Measurements from ENCODE around the gene PARD6G.
A peak's percentile ranks its signal among the peaks of the same experiment; 100 is the strongest.
"Not testable (repeated sequence)": the region's sequence is repeated elsewhere in the genome, so short reads cannot be mapped to it uniquely, and the experiment has no call there.

Gene PARD6G, protein sequence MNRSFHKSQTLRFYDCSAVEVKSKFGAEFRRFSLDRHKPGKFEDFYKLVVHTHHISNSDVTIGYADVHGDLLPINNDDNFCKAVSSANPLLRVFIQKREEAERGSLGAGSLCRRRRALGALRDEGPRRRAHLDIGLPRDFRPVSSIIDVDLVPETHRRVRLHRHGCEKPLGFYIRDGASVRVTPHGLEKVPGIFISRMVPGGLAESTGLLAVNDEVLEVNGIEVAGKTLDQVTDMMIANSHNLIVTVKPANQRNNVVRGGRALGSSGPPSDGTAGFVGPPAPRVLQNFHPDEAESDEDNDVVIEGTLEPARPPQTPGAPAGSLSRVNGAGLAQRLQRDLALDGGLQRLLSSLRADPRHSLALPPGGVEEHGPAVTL

DNA sequence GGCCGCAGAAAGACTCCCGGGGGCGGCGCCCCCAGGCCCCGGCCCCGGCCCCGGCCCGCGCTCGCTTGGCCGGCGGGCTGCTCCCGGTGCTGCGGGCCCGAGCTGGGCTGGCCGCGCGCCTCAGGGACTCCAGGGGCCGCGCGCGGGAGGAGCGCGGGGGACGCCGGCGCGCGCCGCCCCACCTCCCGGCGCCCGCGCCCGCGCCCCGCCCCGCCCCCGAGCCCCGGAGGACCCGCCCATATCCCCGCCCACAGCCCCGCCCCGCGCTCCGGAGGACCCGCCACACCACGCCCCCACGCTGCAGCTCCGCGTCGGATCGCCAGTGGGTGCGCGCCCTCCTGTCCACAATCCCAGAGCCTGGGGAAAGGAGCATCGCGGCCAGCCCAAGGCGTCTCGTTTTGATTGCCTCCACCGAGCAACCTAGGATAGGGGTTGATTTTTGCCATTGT is at the start of gene PARD6G:
Gene PARD6G (minus strand): TSS at position 122 of the 449 bp plus-strand sequence. CDS start 166 bp downstream, outside the sequence.
- DNase-seq, result peak; percentile 38

DNA sequence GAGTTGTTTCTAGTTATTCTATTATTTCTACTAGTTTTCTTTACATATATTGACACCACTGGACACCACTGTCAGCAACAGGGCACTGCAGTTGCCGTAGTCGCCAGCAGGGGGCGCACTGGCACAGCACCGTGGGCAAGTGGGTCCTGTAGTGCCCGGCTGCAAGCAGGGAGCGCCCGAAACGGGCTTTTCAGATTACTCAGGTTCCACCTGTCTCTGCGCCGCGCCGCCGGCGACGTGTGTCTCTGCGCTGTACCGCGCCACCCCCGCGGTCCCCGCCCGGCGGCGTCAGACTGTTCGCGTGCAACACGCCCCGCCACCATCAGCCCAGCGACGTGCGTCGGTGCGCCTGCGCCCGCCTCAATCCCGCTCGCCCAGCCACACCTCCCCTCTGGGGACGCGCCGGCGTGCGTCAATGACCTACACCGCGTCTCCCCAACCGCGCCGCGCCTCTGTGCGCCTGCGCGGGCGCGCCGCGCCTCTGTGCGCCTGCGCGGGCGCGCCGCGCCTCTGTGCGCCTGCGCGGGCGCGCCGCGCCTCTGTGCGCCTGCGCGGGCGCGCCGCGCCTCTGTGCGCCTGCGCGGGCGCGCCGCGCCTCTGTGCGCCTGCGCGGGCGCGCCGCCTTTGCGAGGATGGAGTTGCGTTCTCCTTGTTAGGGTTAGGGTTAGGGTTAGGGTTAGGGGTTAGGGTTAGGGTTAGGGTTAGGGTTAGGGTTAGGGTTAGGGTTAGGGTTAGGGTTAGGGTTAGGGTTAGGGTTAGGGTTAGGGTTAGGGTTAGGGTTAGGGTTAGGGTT is 15.1 kb upstream of the PARD6G start:
- DNase-seq, result not testable (repeated sequence)

DNA sequence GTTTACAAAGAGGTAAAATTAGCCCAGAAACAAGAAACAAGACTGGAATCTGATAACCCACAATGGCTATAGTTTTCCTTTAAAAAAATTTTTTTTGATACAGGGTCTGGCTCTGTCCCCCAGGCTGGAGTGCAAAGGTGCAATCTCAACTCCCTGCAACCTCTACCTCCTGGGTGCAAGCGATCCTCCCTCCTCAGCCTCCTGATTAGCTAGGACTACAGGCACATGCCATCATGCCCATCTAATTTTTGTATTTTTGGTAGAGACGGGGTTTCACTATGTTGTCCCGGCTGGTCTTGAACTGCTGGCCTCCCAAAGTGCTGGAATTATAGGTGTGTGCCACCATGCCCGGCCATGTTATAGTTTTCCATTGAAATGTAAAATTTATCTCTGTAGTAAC is 12.3 kb upstream of the PARD6G start:
- no peak for DNase-seq

DNA sequence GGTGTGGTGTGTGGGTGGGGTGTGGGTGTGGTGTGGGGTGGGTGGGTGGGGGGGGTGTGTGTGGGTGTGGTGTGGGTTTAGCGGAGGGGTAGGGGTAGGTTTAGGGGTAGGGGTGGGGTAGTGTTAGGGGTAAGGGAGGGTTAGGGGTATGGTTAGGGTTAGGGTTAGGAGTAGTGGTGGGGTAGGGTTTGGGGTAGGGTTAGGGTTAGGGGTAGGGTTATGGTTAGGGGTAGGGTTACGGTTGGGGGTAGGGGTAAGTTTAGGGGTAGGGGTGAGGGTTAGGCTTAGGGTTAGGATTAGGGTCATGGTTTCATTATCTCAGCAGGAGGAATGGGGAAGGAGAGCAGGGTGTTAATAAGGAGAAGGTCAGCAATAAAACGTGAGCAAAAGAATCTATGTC is 11.3 kb upstream of the PARD6G start:
- DNase-seq, result no peak

DNA sequence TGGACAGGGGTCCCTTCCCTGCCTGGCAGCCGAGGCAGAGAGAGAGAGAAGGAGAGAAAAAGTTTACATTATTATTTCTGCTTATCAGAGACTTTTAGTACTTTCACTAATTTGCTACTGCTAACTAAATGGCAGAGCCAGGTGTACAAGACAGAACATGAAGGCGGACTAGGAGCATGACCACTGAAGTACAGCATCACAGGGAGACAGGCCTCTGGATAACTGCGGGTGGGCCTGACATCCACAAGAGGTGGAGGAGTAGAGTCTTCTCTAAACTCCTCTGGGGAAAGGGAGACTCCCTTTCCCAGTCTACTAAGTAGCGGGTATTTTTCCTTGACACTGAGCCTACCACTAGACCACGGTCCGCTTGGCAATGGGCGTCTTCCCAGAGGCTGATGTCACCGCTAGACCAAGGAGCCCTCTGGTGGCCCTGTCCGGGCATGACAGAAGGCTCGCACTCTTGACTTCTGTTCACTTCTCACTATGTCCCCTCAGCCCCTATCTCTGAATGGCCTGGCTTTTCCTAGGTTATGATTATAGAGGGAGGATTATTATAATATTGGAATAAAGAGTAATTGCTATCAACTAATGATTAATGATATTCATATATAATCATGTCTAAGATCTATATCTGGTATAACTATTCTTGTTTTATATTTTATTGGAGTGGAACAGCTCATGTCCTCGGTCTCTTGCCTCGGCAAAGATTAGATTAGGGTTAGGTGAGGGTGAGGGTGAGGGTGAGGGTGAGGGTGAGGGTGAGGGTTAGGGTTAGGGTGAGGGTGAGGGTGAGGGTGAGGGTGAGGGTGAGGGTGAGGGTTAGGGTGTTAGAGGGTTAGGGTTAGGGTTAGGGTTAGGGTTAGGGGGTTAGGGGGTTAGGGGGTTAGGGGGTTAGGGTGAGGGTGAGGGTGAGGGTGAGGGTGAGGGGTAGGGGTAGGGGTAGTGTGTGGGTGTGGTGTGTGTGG is 10.5 kb upstream of the PARD6G start:
- not testable (repeated sequence) for DNase-seq

DNA sequence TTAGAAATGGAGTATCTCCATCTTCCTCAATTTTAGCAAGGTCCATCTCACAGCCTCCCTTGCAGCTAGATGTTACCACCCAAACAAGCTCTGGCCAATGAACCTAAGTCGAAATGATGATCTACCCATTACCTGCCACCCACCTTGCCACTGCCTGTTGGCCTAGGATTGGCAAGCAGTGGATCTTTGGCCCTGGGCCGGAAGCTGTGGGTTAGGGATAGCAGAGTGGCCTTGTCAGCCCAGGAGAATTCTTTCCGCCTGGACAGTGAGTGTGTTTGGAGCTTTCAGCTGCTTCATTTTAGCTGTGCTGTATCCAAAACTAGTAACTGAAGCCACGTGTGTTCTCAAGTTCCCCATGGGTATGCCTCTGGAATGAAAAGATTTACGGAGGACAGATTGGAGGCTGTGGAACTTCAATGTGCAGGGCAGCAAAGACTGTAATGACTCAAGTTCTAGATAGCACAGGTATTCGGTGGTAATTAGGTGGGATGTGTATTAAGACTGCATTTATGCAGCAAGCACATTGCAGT is 7.7 kb upstream of the PARD6G start:
- DNase-seq, result no peak

DNA sequence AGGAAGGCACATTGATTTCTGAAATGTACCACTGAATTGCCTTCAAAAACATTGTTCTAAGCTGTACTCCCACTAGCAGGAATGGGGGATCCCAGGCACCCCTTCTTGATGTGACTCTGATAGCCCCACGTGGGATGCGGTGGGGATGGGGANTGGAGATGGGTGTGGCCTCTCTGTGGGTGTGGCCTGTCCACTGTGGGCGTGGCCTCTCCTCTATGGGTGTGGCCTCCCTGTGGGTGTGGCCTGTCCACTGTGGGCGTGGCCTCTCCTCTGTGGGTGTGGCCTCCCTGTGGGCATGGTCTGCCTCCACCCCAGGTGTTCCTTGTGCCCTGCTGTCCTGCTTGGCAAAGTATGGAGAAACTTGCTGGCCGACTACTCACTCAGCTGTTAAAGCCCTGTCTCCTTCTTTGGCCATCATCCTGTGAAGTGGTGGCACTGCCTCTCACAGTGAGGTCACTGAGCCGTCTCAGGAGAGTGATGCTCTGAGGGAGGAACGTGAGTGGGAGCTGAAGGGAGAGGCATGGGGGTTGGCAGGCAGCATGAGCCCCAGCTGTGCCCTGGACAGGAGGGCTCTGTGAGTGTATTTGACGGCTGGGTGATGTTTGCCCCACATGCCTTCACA is 6.7 kb upstream of the PARD6G start:
- peak; percentile 13 for DNase-seq

DNA sequence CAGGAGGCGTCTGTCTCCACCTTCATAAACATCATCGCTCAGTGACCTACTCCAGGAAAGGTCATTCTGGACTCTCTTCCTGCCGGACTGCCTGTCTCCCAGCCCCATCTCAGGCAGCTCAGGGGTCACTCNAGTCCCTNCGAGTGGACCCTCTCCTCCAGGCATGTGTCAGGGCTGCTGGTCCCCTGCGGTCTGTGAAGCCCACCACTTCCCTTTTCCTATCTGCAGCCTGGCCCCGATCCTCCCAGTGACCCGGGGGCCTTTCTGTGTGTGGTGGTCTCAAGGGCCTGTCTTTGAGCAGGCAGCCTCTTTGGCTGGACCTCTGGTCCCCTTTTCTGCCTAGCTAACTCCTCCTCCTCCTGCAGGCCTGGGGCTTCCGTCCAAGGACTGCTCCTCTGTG is 5.9 kb upstream of the PARD6G start:
- no peak for DNase-seq

DNA sequence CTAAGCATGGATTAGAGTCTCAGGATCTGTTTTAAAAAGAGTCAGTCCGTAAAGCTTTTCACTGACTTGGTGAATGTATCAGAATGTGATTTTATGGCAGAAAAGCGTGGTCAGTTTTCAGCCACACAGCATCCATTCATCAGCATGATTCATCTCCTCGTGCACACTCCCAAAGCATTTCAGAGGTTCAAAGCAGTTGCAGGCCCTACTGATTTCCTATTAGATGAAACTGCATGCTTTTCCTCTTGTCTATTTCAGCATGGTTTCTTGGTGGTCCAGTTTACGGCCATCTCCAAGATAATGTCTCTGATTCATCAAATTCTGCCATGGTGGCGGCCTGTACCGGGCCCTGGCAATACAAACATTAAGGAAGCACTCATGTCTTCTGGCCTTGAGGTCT is 4.8 kb upstream of the PARD6G start:
- DNase-seq, result no peak

DNA sequence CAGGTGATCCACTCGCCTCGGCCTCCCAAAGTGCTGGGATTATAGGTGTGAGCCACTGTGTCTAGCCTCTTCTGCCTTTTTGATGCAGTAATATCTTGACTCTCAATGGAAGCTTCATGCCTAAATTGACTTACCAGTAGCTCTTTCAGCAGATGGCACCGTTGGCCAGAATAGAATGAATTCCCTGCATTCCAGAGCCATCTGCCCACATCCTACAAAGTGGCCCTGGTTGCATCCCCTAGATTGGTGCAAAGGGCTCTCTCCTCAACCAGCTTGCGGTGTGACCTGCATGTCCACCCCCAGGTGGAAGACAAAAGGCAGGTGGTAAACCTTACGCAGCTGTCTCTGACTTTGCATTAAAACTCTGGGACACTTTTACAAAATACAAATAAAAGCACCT is 4.4 kb upstream of the PARD6G start:
- DNase-seq, result no peak

DNA sequence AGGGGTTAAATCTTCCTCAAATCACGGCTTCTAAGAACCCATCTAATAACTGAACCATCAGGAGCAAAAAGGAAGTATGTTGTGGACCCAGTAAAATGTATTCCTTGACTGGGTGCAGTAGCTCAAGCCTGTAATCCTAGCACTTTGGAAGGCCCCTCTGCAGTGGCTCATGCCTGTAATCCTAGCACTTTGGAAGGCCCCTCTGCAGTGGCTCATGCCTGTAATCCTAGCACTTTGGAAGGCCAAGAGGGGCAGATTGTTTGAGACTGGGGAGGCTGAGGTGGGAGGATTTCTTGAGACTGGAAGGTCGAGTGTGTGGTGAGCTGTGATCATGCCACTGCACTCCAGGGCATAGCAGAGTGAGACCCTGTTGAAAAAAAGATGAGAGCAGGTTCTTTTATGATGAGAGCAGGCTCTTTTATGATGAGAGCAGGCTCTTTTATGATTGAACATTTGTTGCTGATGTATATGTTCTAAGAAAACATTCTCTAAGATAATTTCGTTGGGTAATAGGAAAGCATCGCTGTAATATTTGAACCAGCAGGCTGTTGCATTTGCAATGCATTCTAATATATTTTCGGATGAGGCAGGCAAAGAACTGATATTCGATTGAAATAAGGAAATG is 3.5 kb upstream of the PARD6G start:
- DNase-seq, result no peak

DNA sequence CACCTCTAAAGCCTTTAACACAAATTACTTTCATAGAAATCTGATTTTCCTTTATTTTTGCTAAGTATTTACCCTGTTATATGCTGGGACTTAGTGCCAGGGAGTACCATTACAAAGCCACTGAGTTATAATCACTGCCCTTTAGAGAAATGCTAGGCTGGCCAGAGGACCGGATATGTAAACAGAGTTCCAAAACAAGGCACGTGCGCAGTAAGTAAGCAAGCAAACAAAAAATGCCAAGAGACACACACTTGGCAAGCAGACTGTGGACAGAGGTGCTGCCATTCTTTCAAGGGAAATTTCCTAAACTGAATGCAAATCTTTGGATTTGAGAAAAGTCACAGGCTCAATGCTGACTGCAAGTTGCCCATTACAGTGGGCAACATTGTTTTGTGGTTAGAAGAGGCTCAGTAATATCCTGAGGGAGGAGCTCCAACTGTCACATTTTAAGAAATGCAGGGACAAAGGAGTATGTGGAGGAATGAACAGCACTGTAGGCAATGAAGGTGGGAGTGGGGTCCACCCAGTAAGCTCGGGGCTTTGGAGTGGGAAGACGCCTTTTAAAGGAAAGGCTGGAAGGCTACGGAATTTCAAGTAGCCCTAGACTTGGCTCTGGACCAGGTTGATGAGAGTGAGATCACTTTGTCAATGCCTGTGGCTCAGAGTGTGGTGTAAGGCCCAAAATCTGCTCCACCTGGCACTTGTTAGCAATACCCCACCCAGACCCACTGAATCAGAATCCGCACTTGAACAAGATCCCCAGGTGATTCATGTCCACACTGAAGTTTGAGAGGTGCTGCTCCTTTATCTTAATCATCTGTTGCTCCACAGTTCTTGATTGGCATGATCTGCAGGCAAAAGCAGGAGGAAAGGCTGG is 2.1 kb upstream of the PARD6G start:
- DNase-seq, result no peak

DNA sequence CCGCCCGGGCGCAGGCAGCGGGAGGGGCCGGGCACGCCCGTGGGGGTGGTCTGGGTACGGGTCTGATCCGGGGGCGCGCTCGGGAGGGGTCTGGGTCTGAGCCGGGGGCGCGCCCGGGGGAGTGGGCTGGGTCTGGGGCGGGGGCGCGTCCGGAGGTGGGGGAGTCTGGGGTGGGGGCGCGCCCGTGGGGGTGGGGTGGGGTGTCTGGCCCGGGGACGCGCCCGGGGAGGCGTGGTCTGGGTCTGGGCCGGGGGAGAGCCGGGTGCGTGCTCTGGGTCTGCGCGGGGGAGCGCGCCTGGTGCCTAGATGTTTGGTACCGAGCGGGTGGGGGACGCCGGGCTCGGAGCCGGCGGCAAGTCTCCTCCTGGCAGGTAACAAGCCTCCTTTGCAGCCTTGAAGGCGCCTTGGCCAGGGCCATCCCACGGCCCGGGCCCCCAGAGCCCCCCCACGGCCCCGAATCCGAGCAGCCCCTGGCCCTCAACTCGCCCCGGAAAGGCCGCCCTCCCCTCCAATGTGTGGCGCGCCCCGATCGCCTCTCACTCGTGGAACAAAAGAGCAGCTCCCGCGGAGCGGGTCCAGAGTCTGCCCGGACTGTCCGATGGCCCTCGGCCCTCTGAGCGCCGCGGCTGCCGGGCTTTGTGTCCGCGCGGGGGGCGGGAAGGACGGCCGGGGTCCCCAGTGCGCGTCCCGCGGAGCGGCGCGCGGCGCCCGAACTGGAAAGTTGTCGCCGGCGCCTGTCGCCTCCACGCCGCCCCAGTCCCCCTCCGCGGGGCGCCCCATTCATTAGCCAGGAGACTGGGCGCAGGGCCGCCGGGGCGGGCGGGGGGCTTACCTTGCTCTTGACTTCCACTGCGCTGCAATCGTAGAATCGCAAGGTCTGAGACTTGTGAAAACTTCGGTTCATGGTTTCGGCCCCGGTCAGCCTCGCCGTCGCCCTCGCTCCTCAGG is 595 bp downstream of the PARD6G start:
- DNase-seq, result no peak

DNA sequence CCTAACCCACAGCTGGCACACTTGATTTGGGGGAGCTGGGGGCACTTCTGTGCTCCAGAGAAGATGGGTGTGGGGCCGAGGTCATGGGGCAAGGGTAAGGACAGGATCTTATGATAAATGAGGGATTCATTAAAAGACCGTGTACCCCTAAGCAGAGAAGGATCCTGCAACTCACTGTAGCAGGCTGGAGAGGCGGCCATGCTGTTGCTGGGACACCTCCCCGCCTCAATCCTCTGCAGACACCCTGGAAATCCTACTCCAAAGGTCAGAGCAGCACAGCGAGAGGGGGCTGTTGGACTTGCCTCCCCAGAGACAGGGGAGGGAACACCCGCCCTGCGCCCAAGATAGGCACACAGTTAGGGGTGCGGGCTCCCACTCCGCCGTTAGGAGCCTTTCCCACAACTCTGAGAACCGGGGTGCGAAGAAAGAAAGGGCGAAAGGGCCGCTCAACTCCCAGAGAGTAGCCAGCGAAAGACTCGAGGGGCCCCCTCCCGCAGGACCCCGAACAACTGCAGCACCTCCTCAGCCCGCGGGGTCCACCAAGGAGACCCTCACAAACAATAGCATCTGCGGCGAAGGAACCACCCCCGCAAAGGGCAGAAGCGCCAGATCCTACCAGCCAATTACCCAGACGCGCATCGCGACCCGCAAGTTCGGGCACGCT is 1.4 kb downstream of the PARD6G start:
- DNase-seq, result no peak

DNA sequence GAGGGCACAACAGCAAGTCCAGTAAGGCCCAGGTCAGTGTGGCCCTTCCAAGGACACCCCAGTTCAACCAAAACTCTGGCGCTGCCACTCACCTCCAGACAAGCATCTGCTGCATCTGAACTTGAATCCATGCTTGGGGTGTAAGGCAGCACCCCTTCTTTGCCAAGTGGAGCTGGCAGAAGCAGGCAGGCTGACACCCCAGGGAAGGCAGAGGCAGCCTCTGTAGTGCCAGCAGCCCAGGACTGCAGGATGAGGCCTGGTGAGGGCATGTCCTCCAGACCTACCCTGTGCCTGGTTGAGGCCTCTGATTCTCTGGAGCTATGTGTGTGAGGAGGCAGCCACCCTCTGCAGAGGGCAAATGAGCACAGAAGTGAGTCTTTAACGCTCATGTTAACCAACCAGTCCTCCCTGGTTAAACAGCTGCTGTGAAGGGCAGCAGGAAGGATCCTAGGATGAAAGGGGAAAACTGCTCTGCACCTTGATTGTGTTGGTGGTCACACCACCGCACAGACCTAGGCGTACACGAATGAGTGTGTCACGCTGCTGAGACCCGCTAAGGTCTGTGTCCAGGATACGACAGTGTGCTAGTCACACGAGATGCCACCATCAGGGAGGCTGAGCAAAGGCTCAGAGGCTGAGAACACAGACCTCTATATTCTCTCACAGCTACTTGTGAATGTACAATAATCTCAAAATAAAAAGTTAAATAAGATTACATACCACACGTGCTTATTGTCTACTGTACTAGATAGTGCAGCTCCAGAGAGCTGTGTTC is 2.2 kb downstream of the PARD6G start:
- DNase-seq, result no peak

DNA sequence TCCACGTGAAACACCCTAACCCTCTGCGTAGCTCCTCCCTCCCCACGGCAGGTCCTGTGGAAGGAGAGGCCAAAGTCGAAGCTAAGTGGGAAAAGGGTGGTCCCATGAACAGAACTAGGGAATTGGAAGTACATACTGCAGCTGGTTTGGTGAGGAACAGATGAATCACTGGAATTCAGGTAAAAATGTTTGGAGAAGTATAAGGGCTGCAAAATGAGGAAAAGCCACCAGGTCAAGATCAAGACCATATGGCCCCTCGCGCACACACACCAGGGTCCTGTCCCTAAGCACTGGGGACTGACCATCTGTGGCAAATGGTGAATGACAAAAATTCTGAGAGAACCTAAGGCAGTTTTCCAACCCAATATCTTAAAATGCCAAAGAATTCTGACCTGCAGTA is 3.1 kb downstream of the PARD6G start:
- DNase-seq, result no peak

DNA sequence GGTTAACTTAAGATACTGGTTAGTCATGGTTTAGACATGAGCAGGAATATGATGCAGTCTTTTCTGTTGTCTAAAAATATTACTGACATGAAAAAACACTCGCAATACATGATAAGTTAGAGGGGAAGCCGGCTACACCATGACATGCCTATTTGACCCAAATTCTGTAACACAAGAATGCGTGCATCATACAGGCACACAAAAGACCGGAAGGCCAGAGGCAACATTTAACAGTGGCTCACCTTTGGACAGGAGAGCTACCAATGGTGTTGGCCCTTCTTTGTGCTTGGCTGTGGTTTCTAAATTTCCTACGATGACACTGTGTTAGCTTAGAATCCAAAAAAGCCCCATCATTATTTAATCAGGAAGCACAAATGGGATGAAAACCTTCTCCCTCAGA is 4.1 kb downstream of the PARD6G start:
- DNase-seq, result no peak
